Subcutaneous abdominal adipose tissue (tissue), 5 donors: ENCODE measurements around the gene AIG1.
A peak's percentile ranks its signal among the peaks of the same experiment; 100 is the strongest.

Experiments
- H3K27ac ChIP-seq: one replicate; pipeline ENCODE4 v1.7.0; 2013; ENCODE audit warnings: low read depth, mild to moderate bottlenecking, inconsistent platforms, low read length, moderate library complexity
- H3K27me3 ChIP-seq, 5 donors: one replicate each; pipeline ENCODE4 v1.7.0; 2013; ENCODE audit warnings: low read length in 5 of 5, inconsistent platforms in 1 of 5; ENCODE audit not compliant: control insufficient read depth in 5 of 5, insufficient read depth in 4 of 5
- H3K36me3 ChIP-seq, 5 donors: one replicate each; pipeline ENCODE4 v1.7.0; 2013; ENCODE audit warnings: low read length in 5 of 5; ENCODE audit not compliant: control insufficient read depth in 5 of 5, insufficient read depth in 5 of 5
- H3K4me1 ChIP-seq, 5 donors: one replicate each; pipeline ENCODE4 v1.7.0; 2013; ENCODE audit warnings: low read length in 5 of 5, mild to moderate bottlenecking in 3 of 5, moderate library complexity in 1 of 5; ENCODE audit not compliant: control insufficient read depth in 5 of 5, insufficient read depth in 5 of 5
- H3K4me3 ChIP-seq, 5 donors: one replicate each; pipeline ENCODE4 v1.7.0; 2013; ENCODE audit warnings: low read length in 5 of 5, low read depth in 1 of 5
- H3K9ac ChIP-seq, 5 donors: one replicate each; pipeline ENCODE4 v1.7.0; 2013; ENCODE audit warnings: low read length in 5 of 5, mild to moderate bottlenecking in 4 of 5, moderate library complexity in 3 of 5
- H3K9me3 ChIP-seq, 5 donors: one replicate each; pipeline ENCODE4 v1.7.0; 2013; ENCODE audit warnings: low read length in 5 of 5; ENCODE audit not compliant: control insufficient read depth in 5 of 5
- donor health status: healthy.
- donor health status: healthy.
- donor health status: healthy.
- donor health status: healthy.
- donor health status: healthy.

The AIG1 gene

DNA sequence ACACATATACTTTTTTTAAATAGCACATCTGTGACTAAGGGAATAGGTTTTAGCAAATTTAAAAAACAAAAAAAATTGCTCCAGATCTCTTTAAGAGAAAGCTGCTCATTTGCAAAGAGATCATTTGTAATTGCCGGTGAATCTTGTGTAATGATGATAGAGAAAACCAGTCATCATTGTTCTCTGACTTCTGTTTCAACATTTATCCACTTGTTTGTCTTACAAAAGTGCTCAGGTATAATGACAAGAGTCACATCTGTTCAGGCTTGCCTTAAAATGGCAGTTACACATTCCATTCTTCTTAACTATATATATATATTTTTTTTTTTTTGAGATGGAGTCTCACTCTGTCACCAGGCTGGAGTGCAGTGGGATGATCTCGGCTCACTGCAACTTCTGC is 165.2 kb downstream of the AIG1 start:
- H3K27ac ChIP-seq: no peak overlapping the region
- no peaks in the 10 kb centered on the region for H3K9me3 ChIP-seq
- no peak overlapping the region for H3K4me3 ChIP-seq
- H3K4me1 ChIP-seq: peaks cover 4 to 16% (median 15%) of the 10 kb centered on the region in 5 donors
- no peaks in the 10 kb centered on the region for H3K27me3 ChIP-seq
- no peak overlapping the region for H3K9ac ChIP-seq
- H3K36me3 ChIP-seq: peaks cover 0 to 3% (median 0%) of the 10 kb centered on the region in 5 donors

DNA sequence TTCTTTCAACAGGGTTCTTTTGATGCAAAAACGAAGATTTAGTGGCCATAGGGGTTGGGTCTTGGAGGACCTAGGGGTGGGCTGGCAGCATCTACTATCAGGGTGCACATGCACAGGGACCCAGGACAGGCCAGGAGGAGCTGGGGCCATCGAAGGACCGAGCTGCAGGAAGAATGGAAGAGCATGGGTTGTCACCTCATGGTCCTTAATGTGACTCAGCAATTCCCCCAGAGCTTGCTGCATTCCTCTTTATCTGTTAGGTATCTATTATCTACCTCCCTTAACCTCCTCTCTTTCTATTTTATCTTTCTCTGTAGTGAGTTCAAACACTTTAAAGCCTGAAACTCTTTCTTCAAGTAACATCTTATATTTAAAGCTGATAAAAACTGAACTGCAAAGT is 167.0 kb downstream of the AIG1 start:
- H3K4me3 ChIP-seq: no peak overlapping the region
- H3K4me1 ChIP-seq: peaks cover 2 to 9% (median 5%) of the 10 kb centered on the region in 5 donors
- no peak overlapping the region for H3K27ac ChIP-seq
- H3K36me3 ChIP-seq: peaks cover 0 to 3% (median 0%) of the 10 kb centered on the region in 5 donors
- H3K9ac ChIP-seq: no peak overlapping the region
- H3K9me3 ChIP-seq: no peaks in the 10 kb centered on the region
- no peaks in the 10 kb centered on the region for H3K27me3 ChIP-seq

DNA sequence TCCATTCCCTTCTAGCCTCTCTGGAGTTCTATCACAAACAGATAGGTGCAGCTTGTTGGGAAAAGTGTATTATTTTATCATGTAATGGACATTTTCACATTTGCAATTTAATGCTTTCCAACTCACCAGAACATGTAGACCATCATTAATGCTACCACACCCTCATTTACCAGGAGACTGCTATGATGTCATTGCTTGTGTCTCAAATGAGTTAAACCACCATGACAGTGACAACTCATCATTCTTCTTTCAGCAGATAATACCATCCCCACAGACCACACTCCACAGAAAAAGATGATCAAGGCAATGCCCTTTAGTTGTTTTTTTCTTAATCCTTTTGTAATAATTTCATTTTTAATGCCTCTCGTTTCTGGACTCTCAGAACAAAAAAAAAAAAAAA is 168.7 kb downstream of the AIG1 start:
- Histone ChIP-seq H3K4me1 (no peaks in the 10 kb centered on the region), H3K27me3 (no peaks in the 10 kb centered on the region), H3K9ac (no peak overlapping the region), H3K27ac (no peak overlapping the region), H3K4me3 (no peak overlapping the region), H3K36me3 (peaks cover 0 to 3% (median 0%) of the 10 kb centered on the region in 5 donors), H3K9me3 (no peaks in the 10 kb centered on the region)

DNA sequence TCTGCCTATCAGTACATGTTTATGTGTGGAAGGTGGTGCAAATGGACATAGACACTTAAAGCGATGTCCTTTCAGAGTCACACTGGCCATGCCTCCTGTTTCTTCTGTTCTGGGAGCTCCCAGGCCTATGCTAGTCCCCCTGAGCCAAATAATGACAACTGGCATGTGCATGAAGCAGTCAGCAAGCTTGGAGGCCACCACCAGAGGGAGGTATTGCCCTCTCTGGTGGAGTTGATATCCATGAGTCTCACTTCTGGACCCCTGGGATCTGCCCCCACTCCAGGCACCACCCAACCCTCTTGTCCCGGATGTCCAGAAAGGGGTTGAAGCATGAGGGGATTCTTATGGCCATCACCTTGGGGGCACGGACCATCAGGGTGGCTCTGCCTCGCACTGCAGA is 172.2 kb downstream of the AIG1 start:
- H3K4me3 ChIP-seq: no peak overlapping the region
- H3K36me3 ChIP-seq: peaks cover 0 to 3% (median 0%) of the 10 kb centered on the region in 5 donors
- peaks cover 0 to 8% (median 0%) of the 10 kb centered on the region in 5 donors for H3K4me1 ChIP-seq
- no peaks in the 10 kb centered on the region for H3K9me3 ChIP-seq
- no peak overlapping the region for H3K27ac ChIP-seq
- H3K27me3 ChIP-seq: no peaks in the 10 kb centered on the region
- no peak overlapping the region for H3K9ac ChIP-seq

DNA sequence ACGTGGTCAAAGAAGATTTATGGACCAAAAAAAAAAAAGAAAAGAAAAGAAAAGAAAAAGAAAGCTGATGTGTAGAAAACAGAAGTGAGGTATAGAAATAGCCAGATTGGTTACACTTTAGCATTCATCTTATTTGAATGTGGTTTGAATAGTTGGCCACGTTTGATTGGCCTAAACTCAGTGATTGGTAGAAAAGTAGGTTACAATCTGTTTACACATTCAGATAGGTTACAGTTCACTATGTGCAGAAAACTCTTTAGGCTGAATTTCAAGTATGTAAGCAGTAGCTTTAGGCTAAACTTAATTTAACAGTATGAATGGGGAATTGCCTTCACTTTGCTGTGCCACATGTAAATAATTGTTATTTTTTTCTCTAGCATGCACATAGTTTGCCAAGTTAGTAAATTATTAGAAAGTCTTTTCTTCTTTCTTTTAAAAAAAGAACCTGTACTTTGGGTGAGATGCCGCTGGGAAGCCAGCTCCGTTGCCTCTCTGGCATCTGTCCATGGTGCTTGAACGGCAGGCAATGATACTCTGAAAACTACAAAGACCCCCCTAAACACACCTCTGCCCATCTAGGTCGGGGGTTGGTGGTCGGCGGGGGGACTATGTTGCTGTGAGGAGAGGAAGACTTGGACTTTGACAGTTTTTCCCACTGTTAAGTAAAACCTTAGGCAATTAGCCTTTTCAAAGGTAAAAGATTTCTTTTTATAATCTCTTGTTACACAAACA is 173.0 kb downstream of the AIG1 start:
- Histone ChIP-seq H3K9ac (no peak overlapping the region), H3K36me3 (no peaks in the 10 kb centered on the region), H3K4me1 (peaks cover 0 to 10% (median 0%) of the 10 kb centered on the region in 5 donors), H3K9me3 (no peaks in the 10 kb centered on the region), H3K27me3 (no peaks in the 10 kb centered on the region), H3K27ac (no peak overlapping the region), H3K4me3 (no peak overlapping the region)

DNA sequence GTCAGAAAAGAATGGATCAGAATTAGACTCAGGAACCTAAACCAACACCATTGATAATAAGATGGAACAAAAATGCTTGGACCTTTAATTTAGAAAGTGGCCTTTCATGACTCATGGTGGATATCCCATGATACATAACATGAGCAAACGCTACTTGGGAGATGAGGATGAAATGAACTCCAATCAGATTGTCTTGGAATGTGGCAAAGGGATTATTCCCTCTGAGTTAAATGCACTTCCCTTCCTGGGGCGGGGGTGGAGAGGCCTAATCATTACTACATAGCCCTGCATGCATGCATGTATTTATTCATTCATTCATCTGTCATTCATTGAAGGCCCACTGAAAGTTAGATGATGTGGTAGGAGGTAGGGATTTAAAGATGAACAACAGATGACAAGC is 174.0 kb downstream of the AIG1 start:
- Histone ChIP-seq H3K27ac (no peak overlapping the region), H3K9me3 (no peaks in the 10 kb centered on the region), H3K4me3 (no peak overlapping the region), H3K36me3 (no peaks in the 10 kb centered on the region), H3K9ac (no peak overlapping the region), H3K4me1 (peaks cover 0 to 13% (median 3%) of the 10 kb centered on the region in 5 donors), H3K27me3 (no peaks in the 10 kb centered on the region)

DNA sequence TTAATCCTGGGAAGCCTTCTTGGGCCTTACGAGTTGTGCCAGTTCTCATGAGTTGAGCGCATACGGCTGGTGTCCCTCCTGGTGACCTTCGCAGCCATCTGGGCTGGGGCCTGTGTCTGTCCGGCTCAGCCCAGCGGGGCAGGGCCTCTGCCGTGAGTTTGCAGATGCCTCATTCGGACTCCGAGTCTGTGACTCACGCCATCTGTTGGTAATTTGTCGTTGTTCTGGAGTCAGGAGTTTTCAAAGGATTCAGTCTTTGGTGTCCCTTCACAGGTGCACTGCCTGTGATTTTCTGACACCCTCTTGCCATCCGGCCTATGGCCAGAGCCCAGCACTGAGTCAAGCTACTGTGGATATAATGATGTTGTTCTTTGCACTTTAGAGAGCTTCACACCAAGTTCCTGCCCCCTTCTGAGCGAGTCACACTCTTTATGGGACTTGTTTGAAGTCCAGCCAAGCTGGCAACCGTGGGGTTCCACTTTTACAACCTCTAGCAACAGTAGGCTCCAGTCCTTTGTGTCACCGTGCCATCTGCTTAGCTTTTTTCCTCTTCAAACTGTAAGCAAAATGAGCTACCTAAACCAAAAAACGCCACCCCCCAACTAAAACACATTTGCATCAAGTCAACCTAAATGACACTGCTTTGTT is 175.6 kb downstream of the AIG1 start:
- Histone ChIP-seq H3K4me3 (no peak overlapping the region), H3K4me1 (peaks cover 0 to 15% (median 6%) of the 10 kb centered on the region in 5 donors), H3K9me3 (no peaks in the 10 kb centered on the region), H3K36me3 (no peaks in the 10 kb centered on the region), H3K27ac (no peak overlapping the region), H3K27me3 (no peaks in the 10 kb centered on the region), H3K9ac (no peak overlapping the region)

DNA sequence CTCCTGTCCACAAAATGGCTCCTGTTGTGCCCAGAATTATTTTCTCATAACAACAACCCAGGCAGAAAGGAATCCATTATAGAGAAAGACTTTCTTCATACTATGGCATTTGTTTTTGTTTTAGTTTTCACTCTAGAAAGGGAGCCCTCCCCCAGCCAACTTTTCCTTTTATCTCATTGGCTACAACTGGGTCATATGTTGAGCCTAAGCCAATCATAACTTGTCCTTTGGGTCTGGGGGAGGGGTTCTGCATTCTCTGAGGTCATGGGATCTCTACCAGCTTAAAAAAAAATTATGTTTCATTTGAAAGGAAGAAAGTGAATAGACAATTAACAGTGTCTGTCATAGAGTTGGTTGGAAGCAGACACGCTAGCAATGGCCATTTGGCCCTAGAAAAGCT is 177.6 kb downstream of the AIG1 start:
- H3K4me3 ChIP-seq: no peak overlapping the region
- no peaks in the 10 kb centered on the region for H3K9me3 ChIP-seq
- no peaks in the 10 kb centered on the region for H3K27me3 ChIP-seq
- no peak overlapping the region for H3K9ac ChIP-seq
- H3K36me3 ChIP-seq: no peaks in the 10 kb centered on the region
- peaks cover 0 to 23% (median 8%) of the 10 kb centered on the region in 5 donors for H3K4me1 ChIP-seq
- H3K27ac ChIP-seq: no peak overlapping the region

DNA sequence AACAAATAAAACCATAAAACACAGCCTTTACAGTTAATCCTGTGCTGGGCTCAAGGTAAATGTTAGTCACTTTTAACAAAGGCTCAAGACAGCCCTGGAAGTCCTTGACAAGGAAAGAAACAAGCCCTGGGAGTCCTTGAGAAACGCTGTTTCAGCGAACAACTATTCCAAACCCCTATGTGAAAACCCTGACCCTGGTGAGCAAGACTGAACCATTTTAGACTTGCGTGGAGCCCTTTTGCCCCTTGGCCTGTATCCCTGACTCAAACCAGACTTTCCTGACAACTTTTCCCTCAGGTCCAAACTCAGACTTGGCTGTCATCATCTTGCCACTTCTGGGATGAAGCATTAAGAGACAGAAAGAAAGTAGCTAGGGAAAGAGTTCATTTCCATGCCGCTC is 180.4 kb downstream of the AIG1 start:
- Histone ChIP-seq H3K9me3 (no peaks in the 10 kb centered on the region), H3K27ac (peak overlapping the region; percentile 69), H3K27me3 (no peaks in the 10 kb centered on the region), H3K4me1 (peaks cover 0 to 23% (median 8%) of the 10 kb centered on the region in 5 donors), H3K36me3 (no peaks in the 10 kb centered on the region), H3K9ac (no peak overlapping the region), H3K4me3 (no peak overlapping the region)

DNA sequence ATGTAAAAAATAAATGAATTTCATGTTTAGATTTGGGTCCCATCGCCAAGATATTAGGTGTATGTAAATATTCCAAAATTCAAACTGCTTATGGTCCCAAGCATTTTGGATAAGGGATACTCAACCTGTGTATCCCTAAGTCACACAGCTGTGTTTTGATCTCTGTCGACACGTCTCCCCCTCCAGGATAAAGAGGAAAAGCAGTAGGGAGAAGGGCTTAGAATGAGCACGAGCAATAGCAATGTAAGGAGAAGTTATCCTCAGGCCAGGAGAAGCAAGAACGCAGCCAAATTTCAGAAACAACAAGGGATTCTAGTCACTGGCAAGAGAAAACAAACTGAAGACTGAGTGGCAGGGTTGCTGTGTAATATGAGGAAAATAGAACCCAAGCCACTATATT is 181.2 kb downstream of the AIG1 start:
- peaks cover 0 to 23% (median 8%) of the 10 kb centered on the region in 5 donors for H3K4me1 ChIP-seq
- no peaks in the 10 kb centered on the region for H3K9me3 ChIP-seq
- H3K27ac ChIP-seq: peak overlapping the region; percentile 69
- no peak overlapping the region for H3K4me3 ChIP-seq
- H3K9ac ChIP-seq: no peak overlapping the region
- no peaks in the 10 kb centered on the region for H3K27me3 ChIP-seq
- H3K36me3 ChIP-seq: no peaks in the 10 kb centered on the region
